GM18520 (cell line): Measurements from ENCODE around the gene CACNA1C.

Experiments used
- ATAC-seq: cut with Tn5 transposase; IDR thresholded peaks from one replicate; pipeline ENCODE4 v1.9.1; 2021; ENCODE audit not compliant: unreplicated experiment

CACNA1C gene

GRCh38 chr12:2052826-2053678, at the start of gene CACNA1C:
TSS of gene CACNA1C (plus strand) at chr12:2052987. CDS start at chr12:2053563, 576 bp downstream.
- no peak for ATAC-seq

- ATAC-seq: no peak
These were observed 49.1 kb upstream of the CACNA1C start for GRCh38 chr12:2003676-2004112.

GRCh38 chr12:2004113-2004929, 48.5 kb upstream of the CACNA1C start, which contains the start of gene DCP1B:
TSS of gene DCP1B (minus strand) at chr12:2004457. CDS start at chr12:2004431, 26 bp downstream.
- ATAC-seq: peak; percentile 89

- ATAC-seq: no peak
These were observed 44.1 kb upstream of the CACNA1C start for GRCh38 chr12:2008677-2009076.

DNA sequence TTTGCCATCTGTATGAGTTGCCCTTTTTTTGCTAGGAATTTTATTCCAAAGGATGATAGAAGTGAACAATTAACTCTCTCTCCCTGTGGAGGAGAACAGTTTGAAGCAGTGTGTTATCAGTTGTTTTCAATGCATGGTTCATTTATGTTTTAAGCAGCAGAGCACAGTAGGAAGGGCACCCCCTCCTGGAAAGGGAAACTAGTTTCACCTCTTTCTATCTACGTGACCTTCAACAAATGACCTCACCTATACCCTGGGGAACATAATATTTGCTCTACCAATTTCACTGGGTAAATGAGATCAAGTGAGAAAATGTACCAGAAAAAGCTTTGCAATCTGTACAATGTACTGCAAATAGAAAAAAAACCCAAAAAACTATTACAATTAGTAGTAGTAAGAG, 43.2 kb upstream of the CACNA1C start:
- ATAC-seq: no peak

DNA sequence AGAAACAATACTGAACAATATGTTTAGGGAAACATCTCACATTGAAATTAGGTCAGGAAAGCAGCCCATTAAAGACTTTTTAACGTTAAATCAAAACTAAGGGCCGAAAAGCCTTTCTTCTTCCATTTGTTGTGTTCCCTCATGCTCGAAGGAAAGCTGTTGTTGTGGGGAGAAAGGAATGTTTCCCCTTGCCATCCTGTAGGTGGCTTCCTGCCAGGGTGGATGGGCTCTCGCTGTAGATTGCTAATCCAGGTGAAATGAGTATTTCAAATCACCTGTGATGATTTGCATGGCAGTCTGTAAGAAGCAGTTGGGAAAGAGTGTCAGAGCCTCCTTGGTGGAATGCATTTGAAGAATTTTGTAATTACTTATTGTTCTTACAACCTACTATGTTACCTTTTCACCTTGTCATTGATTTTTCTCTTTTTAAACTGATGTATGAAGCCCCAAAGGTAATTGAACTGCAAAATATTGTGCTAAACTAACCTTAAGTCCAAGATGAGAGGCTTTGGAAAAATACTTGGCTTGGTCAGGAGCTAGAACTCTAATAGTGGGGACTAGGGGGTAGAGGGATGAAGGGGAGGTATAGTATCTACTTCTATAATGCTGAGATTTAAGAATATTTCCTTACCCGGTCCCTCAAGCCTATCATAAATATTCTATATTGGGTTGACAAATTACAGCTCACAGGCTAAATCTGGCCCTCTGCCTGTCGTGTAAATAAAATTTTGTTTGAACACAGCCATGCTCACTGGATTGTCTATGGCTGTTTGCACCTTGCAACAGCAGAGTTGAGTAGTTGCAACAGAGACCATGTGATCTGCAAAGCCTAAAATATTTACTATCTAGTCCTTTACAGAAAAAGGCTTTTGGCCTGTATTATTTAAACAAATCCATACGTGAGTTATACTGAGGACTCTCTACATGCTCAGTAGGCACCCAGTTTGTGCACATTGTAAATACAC, 40.9 kb upstream of the CACNA1C start:
- no peak for ATAC-seq

GRCh38 chr12:2013086-2013485, 39.7 kb upstream of the CACNA1C start:
- ATAC-seq: no peak

DNA sequence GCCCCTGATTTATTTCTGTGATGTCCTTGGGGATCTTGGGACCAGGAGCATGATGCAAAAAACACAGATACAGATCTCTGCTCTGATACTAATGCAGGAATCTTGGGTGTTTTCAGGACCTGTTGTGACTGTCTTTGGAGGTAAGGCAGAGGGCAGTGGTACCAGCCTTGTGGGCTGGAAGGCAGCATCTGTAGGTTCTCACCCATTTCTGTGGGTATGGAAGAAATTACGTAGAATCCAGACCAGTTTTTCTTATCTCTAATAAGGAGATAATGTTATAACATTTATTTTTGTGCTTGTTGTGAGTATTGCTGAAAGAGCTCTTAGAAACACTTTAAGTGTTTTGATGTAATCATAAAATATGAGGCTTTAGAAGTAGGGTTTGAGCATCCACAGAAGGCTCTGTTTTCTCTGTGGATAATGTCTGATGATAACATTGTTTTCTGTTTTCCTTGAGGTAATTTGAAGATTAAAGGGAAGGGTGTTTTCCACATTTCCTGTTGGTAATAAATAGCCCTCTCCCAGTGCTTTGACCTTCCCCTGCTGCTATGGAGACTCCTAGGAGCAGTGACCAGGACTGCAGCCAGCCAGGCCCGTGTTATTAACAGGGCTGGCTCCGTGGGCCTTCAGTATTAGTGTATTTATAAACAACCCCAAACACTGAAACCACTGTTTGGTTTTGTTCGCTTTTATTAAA, 39.1 kb upstream of the CACNA1C start:
- no peak for ATAC-seq

DNA sequence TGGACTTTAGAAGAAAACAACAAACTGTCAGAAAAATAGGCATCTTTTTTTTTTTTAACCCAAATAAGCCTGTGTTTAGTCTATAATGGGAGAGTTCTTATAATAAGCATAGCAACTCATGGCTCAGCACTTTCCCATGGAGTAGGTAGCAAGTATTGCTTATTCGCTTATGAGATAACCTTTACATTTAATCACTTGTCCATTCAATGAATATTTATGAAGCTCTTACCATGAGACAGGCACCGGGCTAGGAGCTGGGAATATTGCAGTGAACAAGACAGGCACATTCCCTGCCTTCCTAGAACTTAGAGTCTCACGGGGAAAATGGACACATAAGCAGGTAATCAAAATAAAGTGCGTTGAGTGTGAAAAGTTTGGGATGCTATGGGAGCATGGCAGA, 38.6 kb upstream of the CACNA1C start:
- no peak for ATAC-seq

DNA sequence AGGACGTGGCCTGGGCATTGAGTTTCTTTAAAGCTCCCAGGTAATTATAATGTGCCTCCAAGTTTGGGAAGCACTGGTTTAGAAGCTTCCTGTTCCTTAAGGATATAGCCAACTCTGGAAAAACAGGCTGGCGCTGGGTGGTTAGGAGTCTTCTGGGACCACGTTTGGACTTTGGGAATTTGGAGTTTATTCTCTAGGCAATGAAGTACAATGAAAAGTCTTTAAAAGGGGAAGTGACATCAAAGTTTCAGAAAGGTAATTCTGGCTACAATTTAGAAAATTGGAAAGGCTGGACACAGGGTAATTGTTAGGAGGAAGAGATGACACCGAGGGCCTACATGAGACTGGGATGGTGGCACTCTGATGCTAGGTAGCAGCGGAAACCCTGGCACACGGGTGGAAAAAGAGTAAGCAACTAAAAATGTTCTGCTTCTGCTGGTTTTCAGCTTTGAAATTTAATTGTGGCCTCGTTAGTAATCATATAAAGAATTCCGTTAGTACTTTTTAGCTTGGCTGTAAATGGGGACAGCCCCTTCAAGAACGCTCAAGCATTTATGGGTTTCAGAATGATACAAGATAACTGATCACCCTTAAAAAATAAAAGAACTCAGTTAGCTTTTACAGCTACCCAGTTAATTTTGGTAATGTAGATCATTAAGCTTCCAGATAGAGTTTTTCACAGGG, 35.8 kb upstream of the CACNA1C start:
- no peak for ATAC-seq

GRCh38 chr12:2017546-2018337, 35.0 kb upstream of the CACNA1C start:
- ATAC-seq: no peak

DNA sequence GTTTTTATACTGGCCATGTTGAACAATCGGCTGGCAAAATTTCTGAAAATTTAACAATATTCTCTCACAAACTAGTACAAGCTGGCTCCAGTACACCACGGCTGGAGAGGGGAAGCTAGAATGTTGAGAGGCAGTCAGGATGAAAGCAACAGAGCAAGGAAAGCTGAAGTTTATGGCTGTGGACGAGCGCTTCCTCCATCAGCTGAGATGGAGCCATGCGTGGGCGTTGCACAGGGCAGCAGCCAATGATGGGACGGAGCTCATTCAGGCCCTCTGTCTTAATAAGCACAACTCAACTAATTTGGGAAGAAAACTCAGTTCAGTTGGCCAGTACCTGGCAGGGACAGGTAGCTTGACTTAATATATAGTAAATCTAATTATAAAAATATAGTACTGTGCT, 34.4 kb upstream of the CACNA1C start:
- ATAC-seq: no peak

DNA sequence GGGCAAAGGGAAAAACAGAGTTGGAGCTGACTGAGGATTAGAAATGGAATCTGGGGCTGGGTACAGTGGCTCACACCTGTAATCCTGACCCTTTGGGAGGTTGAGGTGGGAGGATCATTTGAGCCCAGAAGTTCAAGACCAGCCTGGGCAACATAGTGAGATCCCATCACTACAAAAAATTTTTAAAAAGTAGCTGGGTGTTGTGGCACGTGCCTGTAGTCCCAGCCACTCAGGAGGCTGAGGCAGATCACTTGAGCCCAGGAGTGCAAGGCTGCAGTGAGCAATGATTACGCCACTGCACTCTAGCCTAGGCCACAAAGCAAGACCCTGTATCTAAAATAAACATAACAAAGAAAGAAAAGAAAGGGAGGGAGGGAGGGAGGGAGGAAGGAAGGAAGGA, 33.7 kb upstream of the CACNA1C start:
- ATAC-seq: no peak

GRCh38 chr12:2020511-2020910, 32.3 kb upstream of the CACNA1C start:
- no peak for ATAC-seq

DNA sequence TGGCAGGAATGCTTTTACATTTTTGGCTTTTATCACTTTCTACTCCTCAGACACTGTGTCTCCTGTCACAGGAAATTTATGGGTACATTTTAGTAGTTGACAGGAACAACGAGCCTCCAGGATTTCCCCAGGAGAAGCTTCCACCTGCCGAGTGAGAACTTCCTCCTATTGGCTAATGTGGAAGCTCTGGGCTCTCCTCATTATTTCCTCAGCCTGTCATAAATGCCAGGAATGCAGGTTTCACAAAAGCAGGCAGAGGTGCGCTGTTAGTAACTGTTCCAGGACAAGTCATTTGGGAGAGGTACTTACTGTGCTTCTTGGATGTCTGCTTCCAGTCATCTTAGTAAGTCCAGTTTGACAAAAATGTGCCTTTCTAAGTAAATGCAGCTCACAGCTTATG, 29.4 kb upstream of the CACNA1C start:
- no peak for ATAC-seq

- ATAC-seq: no peak
These were observed 25.4 kb upstream of the CACNA1C start for GRCh38 chr12:2027351-2027750.

DNA sequence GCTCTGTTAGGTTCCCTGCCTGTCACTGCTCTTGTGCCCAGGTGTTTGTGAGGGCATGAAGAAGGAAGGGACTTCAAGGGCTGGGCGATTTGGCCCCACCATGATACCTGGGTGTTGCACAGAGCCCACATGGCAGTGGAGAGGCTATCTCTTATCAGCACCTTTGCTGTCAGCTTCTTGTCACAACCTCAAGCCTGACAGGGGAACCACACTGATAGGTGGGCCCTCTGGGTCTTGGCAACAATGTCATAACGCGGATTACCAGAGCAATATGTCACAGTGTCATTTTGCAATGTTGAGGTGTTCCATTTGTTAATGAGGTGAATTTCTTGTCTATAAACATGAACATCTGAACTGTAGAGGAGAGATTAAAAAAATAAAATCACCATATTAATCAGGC, 22.9 kb upstream of the CACNA1C start:
- no peak for ATAC-seq

GRCh38 chr12:2032506-2032905, 20.3 kb upstream of the CACNA1C start:
- ATAC-seq: no peak
